K562 (cell line): Measurements from ENCODE around the gene ZNF24. TPM values are rescaled to one million over a fixed set of nuclear protein-coding genes. Genes with fewer than 3 reads are reported as not detected.

Experiments used
- CHCHD3 ChIP-seq: fragments of 250-450 bp; sonication (Bioruptor Pico); IDR thresholded peaks from 2 replicates; pipeline ENCODE4 v2.1.2; 2022; ENCODE audit warnings: mild to moderate bottlenecking
- CSDE1 ChIP-seq, 2 experiments: fragments of 450-650 bp; IDR thresholded peaks; 2 replicates each; pipeline ENCODE4 v1.6.1; 2016; ENCODE audit warnings: mild to moderate bottlenecking in 1 of 2
- HNRNPUL1 ChIP-seq: fragments of 200-400 bp; formaldehyde crosslinking; IDR thresholded peaks from 2 replicates; pipeline ENCODE4 v1.6.1; 2017; ENCODE audit warnings: low read length
- MXI1 ChIP-seq: IDR thresholded peaks from 2 replicates; pipeline ENCODE4 v1.6.1; 2011; ENCODE audit warnings: low read depth, mild to moderate bottlenecking, improper control_type of control experiment, low read length
- POLR2B ChIP-seq: fragments of 450-650 bp; IDR thresholded peaks from 2 replicates; pipeline ENCODE4 v1.6.1; 2018; ENCODE audit warnings: low read depth; ENCODE audit not compliant: partially characterized antibody
- POLR2G ChIP-seq: fragments of 200-400 bp; formaldehyde crosslinking; IDR thresholded peaks from 2 replicates; pipeline ENCODE4 v1.6.1; 2017; ENCODE audit warnings: low read depth, mild to moderate bottlenecking, antibody characterized with exemption, low read length, moderate library complexity
- RBBP5 ChIP-seq: fragments of 200-600 bp; sonication (generic); IDR thresholded peaks from 2 replicates; pipeline ENCODE4 v1.6.1; 2012; ENCODE audit warnings: borderline replicate concordance, mild to moderate bottlenecking, low read length, control low read depth, inconsistent platforms; ENCODE audit not compliant: insufficient read depth, poor library complexity, severe bottlenecking
- SIN3A ChIP-seq, 2 experiments: fragments of 150-350 bp in 1 of 2; IDR thresholded peaks; 2 replicates each; pipeline ENCODE4 v1.6.1; 2011 to 2016; ENCODE audit warnings: borderline replicate concordance in 2 of 2, low read depth in 2 of 2, low read length in 2 of 2, mild to moderate bottlenecking in 2 of 2, moderate library complexity in 2 of 2; ENCODE audit not compliant: control insufficient read depth in 1 of 2
- SUPT5H ChIP-seq: fragments of 450-650 bp; IDR thresholded peaks from 2 replicates; pipeline ENCODE4 v1.6.1; 2016
- ZNF274 ChIP-seq: IDR thresholded peaks from 2 replicates; pipeline ENCODE4 v1.6.1; 2011; ENCODE audit warnings: low read depth, mild to moderate bottlenecking, low read length, moderate library complexity, borderline replicate concordance
- polyA plus RNA-seq, 8 experiments: library from polyadenylated mRNA; depleted of rRNA in 4 of 8; stranded (reverse) in 5 of 8; unstranded in 3 of 8; fragments of >200 nt; fragmentation: Nextera tagmentation in 2 of 8; fragmentation: Illumina TruSeq in 1 of 8; extraction: Ambion mirVana in 2 of 8; extraction: Trizol in 1 of 8; gene quantifications; 2 replicates each; pipeline versions ENCODE4 v1.2.1 to v1.2.3, GENCODE V29; 2011 to 2014; ENCODE audit warnings: inconsistent platforms in 1 of 8, missing spikeins in 1 of 8
- total RNA-seq, 7 experiments: library from RNA; depleted of rRNA in 6 of 7; stranded (reverse); fragments of >200 nt in 6 of 7; fragmentation: Illumina TruSeq in 2 of 7; extraction: Trizol in 2 of 7; gene quantifications; 2 replicates each; pipeline versions ENCODE4 v1.2.1 to v1.2.3, GENCODE V29; 2011 to 2021; ENCODE audit warnings: low replicate concordance in 1 of 7
- TF ChIP-seq, protein P1 (sequence below), 2 experiments: fragments of 450-650 bp; formaldehyde crosslinking in 1 of 2; IDR thresholded peaks; 2 replicates each; pipeline versions ENCODE4 v1.4.0 to v1.6.1; 2014 to 2020; ENCODE audit warnings: mild to moderate bottlenecking in 2 of 2, borderline replicate concordance in 1 of 2, low read depth in 1 of 2
- TF ChIP-seq, protein P2 (sequence below): conservative IDR thresholded peaks from 2 replicates; pipeline ENCODE4 v1.6.1; 2011; ENCODE audit warnings: low read depth, mild to moderate bottlenecking, low read length; ENCODE audit not compliant: control insufficient read depth

The ZNF24 gene
- total and polyA plus RNA-seq, 9 of the 15 experiments (the other 6 are each of a cell fraction or from before 2014, with no cell fraction given) = 35.7 to 72.8 (median 54.1) TPM

DNA sequence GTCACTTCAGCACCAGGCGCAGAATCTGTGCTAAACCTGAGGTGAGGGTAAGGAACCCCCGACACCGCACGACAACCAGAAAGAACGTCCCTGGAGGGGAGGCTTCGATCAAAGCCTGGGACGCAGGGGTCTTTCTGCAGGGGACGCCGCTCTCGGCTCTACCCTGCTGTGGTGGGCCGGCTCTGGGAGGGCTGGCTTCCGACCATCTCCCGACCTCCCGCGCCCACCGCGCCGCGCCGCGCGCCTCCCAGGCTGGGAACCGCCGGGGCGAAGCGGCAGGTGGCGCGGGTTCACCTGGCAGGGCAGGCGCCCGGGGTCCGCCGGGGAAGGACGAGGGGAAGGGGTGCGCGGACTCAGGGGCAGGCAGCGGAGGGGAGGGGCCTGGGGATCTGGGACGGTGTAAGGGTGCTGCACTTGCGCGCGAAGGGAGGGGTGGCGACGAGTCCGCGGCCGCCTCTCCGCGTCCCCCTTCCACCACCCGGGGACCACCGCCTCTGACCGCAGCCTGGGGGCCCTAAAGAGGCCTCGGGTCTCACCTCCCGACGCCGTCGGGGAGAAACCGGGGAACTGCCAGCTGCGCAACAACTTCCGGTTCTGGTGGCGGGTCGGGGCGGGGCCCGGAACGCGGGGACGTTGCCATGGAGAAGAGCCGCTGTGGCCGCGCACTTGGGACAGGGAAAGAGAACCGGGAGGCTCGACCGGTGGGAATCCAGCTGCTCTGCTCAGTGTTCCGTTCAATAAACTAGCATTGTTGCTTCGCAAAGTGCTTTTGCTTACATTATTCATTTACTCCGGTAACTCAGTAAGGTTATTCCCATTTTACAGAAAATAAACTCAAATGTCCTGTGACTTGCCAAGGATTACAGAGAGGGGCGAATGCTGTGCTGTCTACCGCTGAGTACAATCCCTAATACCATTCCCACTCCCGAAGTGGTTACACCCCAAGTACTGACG is 32.8 kb upstream of the ZNF24 start, which contains the start of gene ZNF396 (continued):
- TF ChIP-seq CSDE1 (IDR thresholded peaks at IDR 0.05) = peak in 1 of 2 experiments; percentile 49; a peak in 1 of 4 replicates
- TF ChIP-seq CHCHD3 = no peak
- TF ChIP-seq, protein P1, sequence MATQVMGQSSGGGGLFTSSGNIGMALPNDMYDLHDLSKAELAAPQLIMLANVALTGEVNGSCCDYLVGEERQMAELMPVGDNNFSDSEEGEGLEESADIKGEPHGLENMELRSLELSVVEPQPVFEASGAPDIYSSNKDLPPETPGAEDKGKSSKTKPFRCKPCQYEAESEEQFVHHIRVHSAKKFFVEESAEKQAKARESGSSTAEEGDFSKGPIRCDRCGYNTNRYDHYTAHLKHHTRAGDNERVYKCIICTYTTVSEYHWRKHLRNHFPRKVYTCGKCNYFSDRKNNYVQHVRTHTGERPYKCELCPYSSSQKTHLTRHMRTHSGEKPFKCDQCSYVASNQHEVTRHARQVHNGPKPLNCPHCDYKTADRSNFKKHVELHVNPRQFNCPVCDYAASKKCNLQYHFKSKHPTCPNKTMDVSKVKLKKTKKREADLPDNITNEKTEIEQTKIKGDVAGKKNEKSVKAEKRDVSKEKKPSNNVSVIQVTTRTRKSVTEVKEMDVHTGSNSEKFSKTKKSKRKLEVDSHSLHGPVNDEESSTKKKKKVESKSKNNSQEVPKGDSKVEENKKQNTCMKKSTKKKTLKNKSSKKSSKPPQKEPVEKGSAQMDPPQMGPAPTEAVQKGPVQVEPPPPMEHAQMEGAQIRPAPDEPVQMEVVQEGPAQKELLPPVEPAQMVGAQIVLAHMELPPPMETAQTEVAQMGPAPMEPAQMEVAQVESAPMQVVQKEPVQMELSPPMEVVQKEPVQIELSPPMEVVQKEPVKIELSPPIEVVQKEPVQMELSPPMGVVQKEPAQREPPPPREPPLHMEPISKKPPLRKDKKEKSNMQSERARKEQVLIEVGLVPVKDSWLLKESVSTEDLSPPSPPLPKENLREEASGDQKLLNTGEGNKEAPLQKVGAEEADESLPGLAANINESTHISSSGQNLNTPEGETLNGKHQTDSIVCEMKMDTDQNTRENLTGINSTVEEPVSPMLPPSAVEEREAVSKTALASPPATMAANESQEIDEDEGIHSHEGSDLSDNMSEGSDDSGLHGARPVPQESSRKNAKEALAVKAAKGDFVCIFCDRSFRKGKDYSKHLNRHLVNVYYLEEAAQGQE (IDR thresholded peaks at IDR 0.05; ENCODE audit: borderline replicate concordance) = no peak
- TF ChIP-seq, protein P1 (CRISPR knock-in tag; IDR thresholded peaks at IDR 0.05; ENCODE audit: low read depth) = 0 out of 2 replicates have a peak, but pooled peaks have one; percentile 26
- TF ChIP-seq HNRNPUL1 = no peak
- peak; percentile 43; the same call in 1 of the 2 replicates for TF ChIP-seq MXI1
- TF ChIP-seq POLR2G = peak; percentile 80
- TF ChIP-seq SIN3A (IDR thresholded peaks at IDR 0.05; ENCODE audit: borderline replicate concordance in 2 of 2, control insufficient read depth in 1 of 2, low read depth in 2 of 2, low read length in 2 of 2) = peak; percentile 95 to 96; a peak in 3 of 4 replicates
- no peak for TF ChIP-seq POLR2B
- TF ChIP-seq, protein P2, sequence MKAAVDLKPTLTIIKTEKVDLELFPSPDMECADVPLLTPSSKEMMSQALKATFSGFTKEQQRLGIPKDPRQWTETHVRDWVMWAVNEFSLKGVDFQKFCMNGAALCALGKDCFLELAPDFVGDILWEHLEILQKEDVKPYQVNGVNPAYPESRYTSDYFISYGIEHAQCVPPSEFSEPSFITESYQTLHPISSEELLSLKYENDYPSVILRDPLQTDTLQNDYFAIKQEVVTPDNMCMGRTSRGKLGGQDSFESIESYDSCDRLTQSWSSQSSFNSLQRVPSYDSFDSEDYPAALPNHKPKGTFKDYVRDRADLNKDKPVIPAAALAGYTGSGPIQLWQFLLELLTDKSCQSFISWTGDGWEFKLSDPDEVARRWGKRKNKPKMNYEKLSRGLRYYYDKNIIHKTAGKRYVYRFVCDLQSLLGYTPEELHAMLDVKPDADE = 0 out of 2 replicates have a peak, but pooled peaks have one; percentile 36
- peak; percentile 99 for TF ChIP-seq RBBP5
- no peak for TF ChIP-seq ZNF274
- peak; percentile 41; the same call in 1 of the 2 replicates for TF ChIP-seq SUPT5H
